IPS-18c (cell line): Measurements from ENCODE around the gene ABHD12B.
"Not testable (repeated sequence)": the region's sequence is repeated elsewhere in the genome, so short reads cannot be mapped to it uniquely, and the experiment has no call there.

Experiments
- H3K4me3 ChIP-seq: 2 replicates; pipeline ENCODE4 v1.7.0; 2013; ENCODE audit warnings: low read depth, mild to moderate bottlenecking, low read length, moderate library complexity; ENCODE audit not compliant: insufficient read depth
- H3K9me3 ChIP-seq: one replicate; pipeline ENCODE4 v1.6.1; 2013; ENCODE audit warnings: mild to moderate bottlenecking, low read length, moderate library complexity; ENCODE audit not compliant: control insufficient read depth, insufficient read depth

The ABHD12B gene

GRCh38 chr14:50919524-50919923 lies 47.7 kb downstream of the ABHD12B start:
- not testable (repeated sequence) for H3K4me3 ChIP-seq, H3K9me3 ChIP-seq

GRCh38 chr14:50920482-50921230 lies 48.8 kb downstream of the ABHD12B start:
- Histone ChIP-seq H3K9me3 (no peaks in the 10 kb centered on the region), H3K4me3 (no peak overlapping the region)

GRCh38 chr14:50922803-50923202 lies 51.0 kb downstream of the ABHD12B start:
- Histone ChIP-seq H3K4me3 (no peak overlapping the region), H3K9me3 (no peaks in the 10 kb centered on the region)

- no peak overlapping the region for H3K4me3 ChIP-seq
- H3K9me3 ChIP-seq, result no peaks in the 10 kb centered on the region
Observed at GRCh38 chr14:50924236-50924635, 52.4 kb downstream of the ABHD12B start.

GRCh38 chr14:50924843-50925242 lies 53.0 kb downstream of the ABHD12B start:
- H3K4me3 ChIP-seq, result no peak overlapping the region
- H3K9me3 ChIP-seq, result no peaks in the 10 kb centered on the region

- H3K4me3 ChIP-seq, result no peak overlapping the region
Observed at GRCh38 chr14:50926851-50927386, 55.1 kb downstream of the ABHD12B start.

GRCh38 chr14:50928002-50928635 lies 56.3 kb downstream of the ABHD12B start:
- Histone ChIP-seq H3K4me3 (no peak overlapping the region), H3K9me3 (no peaks in the 10 kb centered on the region)

More at GRCh38 chr14:50926851-50927386, 55.1 kb downstream of the ABHD12B start:
- no peaks in the 10 kb centered on the region for H3K9me3 ChIP-seq

- Histone ChIP-seq H3K9me3 (no peaks in the 10 kb centered on the region), H3K4me3 (no peak overlapping the region)
Observed at GRCh38 chr14:50929506-50929905, 57.7 kb downstream of the ABHD12B start.

GRCh38 chr14:50931559-50931958 lies 59.7 kb downstream of the ABHD12B start:
- Histone ChIP-seq H3K4me3 (no peak overlapping the region), H3K9me3 (no peaks in the 10 kb centered on the region)

GRCh38 chr14:50932156-50932555 lies 60.3 kb downstream of the ABHD12B start:
- Histone ChIP-seq H3K4me3 (no peak overlapping the region), H3K9me3 (no peaks in the 10 kb centered on the region)

GRCh38 chr14:50932592-50933495 lies 61.0 kb downstream of the ABHD12B start:
- Histone ChIP-seq H3K4me3 (no peak overlapping the region), H3K9me3 (no peaks in the 10 kb centered on the region)

GRCh38 chr14:50935126-50936015 lies 63.5 kb downstream of the ABHD12B start:
- Histone ChIP-seq H3K4me3 (no peak overlapping the region), H3K9me3 (no peaks in the 10 kb centered on the region)

GRCh38 chr14:50936016-50936340 lies 64.1 kb downstream of the ABHD12B start:
- Histone ChIP-seq H3K4me3 (no peak overlapping the region), H3K9me3 (no peaks in the 10 kb centered on the region)

- Histone ChIP-seq H3K9me3 (no peaks in the 10 kb centered on the region), H3K4me3 (no peak overlapping the region)
Observed at GRCh38 chr14:50936882-50937281, 65.0 kb downstream of the ABHD12B start.

- no peak overlapping the region for H3K4me3 ChIP-seq
- peaks cover under 1% of the 10 kb centered on the region for H3K9me3 ChIP-seq
Observed at GRCh38 chr14:50937325-50937724, 65.5 kb downstream of the ABHD12B start.

- no peak overlapping the region for H3K4me3 ChIP-seq
- H3K9me3 ChIP-seq, result peaks cover 2% of the 10 kb centered on the region
Observed at GRCh38 chr14:50937800-50938199, 65.9 kb downstream of the ABHD12B start.

GRCh38 chr14:50941151-50941550 lies 69.3 kb downstream of the ABHD12B start:
- peaks cover 5% of the 10 kb centered on the region for H3K9me3 ChIP-seq

More at GRCh38 chr14:50941151-50941550, 69.3 kb downstream of the ABHD12B start:
- no peak overlapping the region for H3K4me3 ChIP-seq
